Adrenal gland (tissue), 5 donors: ENCODE results near the gene LRP1.

ENCODE experiments used
- CTCF ChIP-seq, 6 experiments: fragments of 450-650 bp in 4 of 6; fragments of 200-600 bp in 2 of 6; sonication (generic) in 1 of 6; IDR thresholded peaks; 1 replicate in 5 of 6; 2 replicates in 1 of 6; pipeline versions ENCODE4 v1.5.1 to v1.8.0; 2016 to 2021; ENCODE audit warnings: antibody characterized with exemption in 6 of 6, mild to moderate bottlenecking in 2 of 6, moderate library complexity in 1 of 6
- POLR2A ChIP-seq, 2 donors: fragments of 450-650 bp; IDR thresholded peaks; one replicate each; pipeline ENCODE4 v1.6.1; 2017; ENCODE audit warnings: antibody characterized with exemption in 2 of 2, mild to moderate bottlenecking in 2 of 2, moderate library complexity in 1 of 2
- donor health status: DM: no; HTN: no; CAD: no.

GRCh38 chr12:57221169-57221917, 93.1 kb downstream of the LRP1 start:
- TF ChIP-seq CTCF (IDR thresholded peaks at IDR 0.05) (no peak), POLR2A (IDR thresholded peaks at IDR 0.05) (no peak)
